Panc1 (cell line): ENCODE results near the gene GPR135. TPM values are rescaled to one million over a fixed set of nuclear protein-coding genes. Genes with fewer than 3 reads are reported as not detected.
"Not testable (repeated sequence)": the region's sequence is repeated elsewhere in the genome, so short reads cannot be mapped to it uniquely, and the experiment has no call there.

Experiments used
- ATAC-seq: fragments of 200-7000 bp; cut with Tn5 transposase; 2 replicates; pipeline ENCODE4 v1.9.1; 2020; ENCODE audit warnings: mild to moderate bottlenecking, moderate library complexity
- BruUV-seq: library from RNA; stranded (reverse); fragments of 400-500 nt; replicated peaks from 2 replicates; lab custom pipeline; 2021; lab: Mats Ljungman, UMichigan
- CTCF ChIA-PET: fragments of 300-600 bp; sonication (Branson Sonifier 250); formaldehyde crosslinking; loops from one replicate; lab custom pipeline; 2022; ENCODE audit warnings: antibody characterized with exemption; lab: Charles Lee
- POLR2A ChIA-PET: fragments of 300-600 bp; sonication (Branson Sonifier 250); formaldehyde crosslinking; loops from one replicate; lab custom pipeline; 2022; ENCODE audit warnings: antibody characterized with exemption; lab: Charles Lee
- DNase-seq: peaks from one replicate; pipeline ENCODE4 v3.0.0-alpha.2; 2010; ENCODE audit warnings: low read depth, low spot score
- H3K27ac ChIP-seq: 2 replicates; pipeline ENCODE4 v1.5.1; 2011; ENCODE audit warnings: mild to moderate bottlenecking, low read length, inconsistent platforms
- H3K27me3 ChIP-seq: fragments of 200-500 bp; sonication (Bioruptor generic); 2 replicates; pipeline ENCODE4 v1.6.0; 2014; ENCODE audit warnings: low read length, inconsistent platforms; ENCODE audit not compliant: control insufficient read depth, insufficient read depth
- H3K36me3 ChIP-seq: fragments of 200-500 bp; sonication (Bioruptor generic); 2 replicates; pipeline ENCODE4 v1.5.1; 2014; ENCODE audit warnings: inconsistent platforms, mild to moderate bottlenecking, low read length, moderate library complexity; ENCODE audit not compliant: control insufficient read depth, insufficient read depth
- H3K4me1 ChIP-seq: 2 replicates; pipeline ENCODE4 v1.5.1; 2011; ENCODE audit warnings: inconsistent platforms, mild to moderate bottlenecking, low read length, moderate library complexity; ENCODE audit not compliant: control insufficient read depth, insufficient read depth
- H3K4me3 ChIP-seq, 2 experiments: 2 replicates each; pipeline ENCODE4 v1.5.1; 2011 to 2012; ENCODE audit warnings: low read depth in 2 of 2, low read length in 2 of 2, mild to moderate bottlenecking in 2 of 2, inconsistent platforms in 1 of 2, moderate library complexity in 1 of 2
- H3K9me3 ChIP-seq: fragments of 200-500 bp; sonication (Bioruptor generic); 2 replicates; pipeline ENCODE4 v1.5.1; 2014; ENCODE audit warnings: low read depth, mild to moderate bottlenecking, inconsistent platforms, low read length, moderate library complexity; ENCODE audit not compliant: control insufficient read depth, insufficient read depth
- CTCF ChIP-seq: fragments of 450-650 bp; IDR thresholded peaks from 2 replicates; pipeline ENCODE4 v1.5.1; 2017; ENCODE audit warnings: mild to moderate bottlenecking
- POLR2AphosphoS5 ChIP-seq: IDR thresholded peaks from 2 replicates; pipeline ENCODE4 v1.6.1; 2012; ENCODE audit warnings: mild to moderate bottlenecking, low read depth, low read length, moderate library complexity
- REST ChIP-seq, 2 experiments: IDR thresholded peaks; 2 replicates each; pipeline ENCODE4 v1.6.1; 2011 to 2012; ENCODE audit warnings: low read depth in 2 of 2, control low read depth in 1 of 2, low read length in 1 of 2, mild to moderate bottlenecking in 1 of 2, moderate library complexity in 1 of 2; ENCODE audit not compliant: insufficient read depth in 1 of 2
- SIN3A ChIP-seq: IDR thresholded peaks from 2 replicates; pipeline ENCODE4 v1.6.1; 2012; ENCODE audit warnings: low read depth, mild to moderate bottlenecking, low read length, moderate library complexity, borderline replicate concordance; ENCODE audit not compliant: insufficient read depth
- TCF7L2 ChIP-seq: IDR thresholded peaks from 2 replicates; pipeline ENCODE4 v1.6.1; 2011; ENCODE audit warnings: mild to moderate bottlenecking, low read depth, low read length, inconsistent platforms
- in situ Hi-C: cut with HindIII; loops from 2 replicates; pipeline ENCODE4 v1.10.0; 2016; ENCODE audit warnings: low sequenced_read_pairs, low pct_unique_long_range_greater_than_20kb
- intact Hi-C: fragments of 100-400 bp; cut with micrococcal nuclease; formaldehyde crosslinking; loops from one replicate; pipeline ENCODE4 v1.10.0; 2022; ENCODE audit not compliant: unreplicated experiment
- total RNA-seq: library from RNA; stranded (reverse); gene quantifications from one replicate; pipeline ENCODE4 v1.2.1, GENCODE V29; 2021; ENCODE audit not compliant: unreplicated experiment

GPR135 gene
- total RNA-seq, 1 experiment from 2014 or later: 3.1 TPM

- no peak for ATAC-seq
- DNase-seq: no peak
- no peak for TF ChIP-seq REST (IDR thresholded peaks at IDR 0.05; ENCODE audit: insufficient read depth in 1 of 2, low read depth in 2 of 2, low read length in 1 of 2)
- no peak for TF ChIP-seq SIN3A
- no peak for TF ChIP-seq CTCF
- no peak for TF ChIP-seq TCF7L2
- TF ChIP-seq POLR2AphosphoS5: no peak
- in situ Hi-C loops (no loop called here), intact Hi-C loops (no loop called here)
- no peaks in the 10 kb centered on the region for H3K9me3 ChIP-seq
- no peaks in the 10 kb centered on the region for H3K36me3 ChIP-seq
- H3K27me3 ChIP-seq: no peaks in the 10 kb centered on the region
- ChIA-PET POLR2A (interaction anchor here (0.6 kb wide), 1 partner anchor 224 kb away, joined by 3 read pairs; no protein-coding TSS in a partner anchor), CTCF (no interaction called here)
- no peak overlapping the region for H3K4me3 ChIP-seq
- BruUV-seq: no TSS peak
- H3K27ac ChIP-seq: no peak overlapping the region
- no peaks in the 10 kb centered on the region for H3K4me1 ChIP-seq
Measured at GRCh38 chr14:59451849-59452248, 13.3 kb downstream of the GPR135 start.

GRCh38 chr14:59450716-59451115 is 14.5 kb downstream of the GPR135 start:
- H3K9me3 ChIP-seq: no peaks in the 10 kb centered on the region
- no peaks in the 10 kb centered on the region for H3K36me3 ChIP-seq
- H3K4me3 ChIP-seq: no peak overlapping the region
- intact Hi-C loops (no loop called here), in situ Hi-C loops (no loop called here)
- H3K27ac ChIP-seq: no peak overlapping the region
- ATAC-seq: no peak
- TF ChIP-seq TCF7L2: no peak
- no peak for TF ChIP-seq REST (IDR thresholded peaks at IDR 0.05; ENCODE audit: insufficient read depth in 1 of 2, low read depth in 2 of 2, low read length in 1 of 2)
- no peak for TF ChIP-seq SIN3A
- H3K4me1 ChIP-seq: no peaks in the 10 kb centered on the region
- no peaks in the 10 kb centered on the region for H3K27me3 ChIP-seq
- POLR2A ChIA-PET: no interaction called here
- DNase-seq: no peak
- BruUV-seq: no TSS peak
- CTCF ChIA-PET: no interaction called here

- POLR2A ChIA-PET, H3K27ac ChIP-seq, CTCF ChIA-PET, H3K9me3 ChIP-seq, ATAC-seq, H3K4me1 ChIP-seq, H3K27me3 ChIP-seq, in situ Hi-C loops, H3K36me3 ChIP-seq, H3K4me3 ChIP-seq, DNase-seq: not testable (repeated sequence)
- BruUV-seq: TSS peak; percentile 31
- intact Hi-C loops: loop anchor here (10.0 kb wide), 2 partner anchors 424 to 814 kb away; partner anchors contain the start of gene DACT1
Measured at GRCh38 chr14:59448673-59449072, 16.5 kb downstream of the GPR135 start.
